CD4-positive, alpha-beta memory T cell (primary cell): ENCODE data around the gene SLC25A45. TPM values are rescaled to one million over a fixed set of nuclear protein-coding genes. Genes with fewer than 3 reads are reported as not detected.

ENCODE experiments used
- CTCF ChIA-PET: fragments of 350-600 bp; sonication (Branson Sonifier 250); formaldehyde crosslinking; loops from one replicate; lab custom pipeline; 2021; ENCODE audit warnings: inconsistent platforms; ENCODE audit not compliant: partially characterized antibody; lab: Charles Lee
- POLR2A ChIA-PET: fragments of 350-600 bp; sonication (Branson Sonifier 250); formaldehyde crosslinking; loops from one replicate; lab custom pipeline; 2021; ENCODE audit not compliant: partially characterized antibody; lab: Charles Lee
- DNase-seq, 5 donors: peaks; one replicate each; pipeline versions ENCODE4 v3.0.0 to v3.0.0-alpha.2; 2020 to 2022; ENCODE audit warnings: mixed read lengths in 1 of 5
- H3K27ac ChIP-seq: one replicate; pipeline ENCODE4 v1.7.0; 2013; ENCODE audit warnings: low read depth, low read length
- H3K27me3 ChIP-seq: 2 replicates; pipeline ENCODE4 v1.7.0; 2013; ENCODE audit warnings: mild to moderate bottlenecking, low read length, moderate library complexity; ENCODE audit not compliant: insufficient read depth
- H3K36me3 ChIP-seq: 2 replicates; pipeline ENCODE4 v1.7.0; 2013; ENCODE audit warnings: mild to moderate bottlenecking, low read length, moderate library complexity; ENCODE audit not compliant: insufficient read depth
- H3K4me1 ChIP-seq: 2 replicates; pipeline ENCODE4 v1.7.0; 2013; ENCODE audit warnings: mild to moderate bottlenecking, low read length, moderate library complexity; ENCODE audit not compliant: insufficient read depth
- H3K4me3 ChIP-seq, 2 donors: one replicate each; pipeline ENCODE4 v1.7.0; 2013; ENCODE audit warnings: low read length in 2 of 2, mild to moderate bottlenecking in 1 of 2
- H3K9me3 ChIP-seq, 2 donors: one replicate each; pipeline ENCODE4 v1.7.0; 2013; ENCODE audit warnings: low read length in 2 of 2, control low read depth in 1 of 2; ENCODE audit not compliant: control insufficient read depth in 1 of 2
- H3K27ac Mint-ChIP-seq, 7 donors: one replicate each; pipeline ENCODE4 v1.8.0; 2020 to 2021; ENCODE audit warnings: mixed read lengths in 7 of 7, mild to moderate bottlenecking in 6 of 7, inconsistent platforms in 3 of 7, moderate library complexity in 3 of 7
- H3K27me3 Mint-ChIP-seq, 2 donors: one replicate each; pipeline ENCODE4 v1.8.0; 2020 to 2021; ENCODE audit warnings: mixed read lengths in 2 of 2
- H3K36me3 Mint-ChIP-seq, 2 donors: one replicate each; pipeline ENCODE4 v1.8.0; 2020 to 2021; ENCODE audit warnings: mixed read lengths in 2 of 2, inconsistent platforms in 1 of 2, mild to moderate bottlenecking in 1 of 2
- H3K4me1 Mint-ChIP-seq, 4 donors: one replicate each; pipeline ENCODE4 v1.8.0; 2020 to 2021; ENCODE audit warnings: mixed read lengths in 4 of 4, mild to moderate bottlenecking in 1 of 4
- H3K4me3 Mint-ChIP-seq, 8 donors: one replicate each; pipeline ENCODE4 v1.8.0; 2020 to 2021; ENCODE audit warnings: mixed read lengths in 8 of 8, mild to moderate bottlenecking in 7 of 8, moderate library complexity in 6 of 8, inconsistent platforms in 3 of 8
- H3K9me3 Mint-ChIP-seq, 8 donors: one replicate each; pipeline ENCODE4 v1.8.0; 2020 to 2021; ENCODE audit warnings: mixed read lengths in 8 of 8, mild to moderate bottlenecking in 5 of 8, inconsistent platforms in 3 of 8, moderate library complexity in 1 of 8
- intact Hi-C: fragments of 100-400 bp; cut with micrococcal nuclease; formaldehyde crosslinking; loops from one replicate; pipeline ENCODE4 v1.15.1; 2023
- polyA plus RNA-seq, 2 donors: library from polyadenylated mRNA; unstranded; fragments of 300-500 nt; fragmentation: Illumina TruSeq; gene quantifications; one replicate each; pipeline ENCODE4 v1.2.3, GENCODE V29; 2021
- total RNA-seq, 2 experiments: library from RNA; stranded (reverse); gene quantifications; one replicate each; pipeline ENCODE4 v1.2.3, GENCODE V29; 2021

Gene SLC25A45
- total and polyA plus RNA-seq, 4 experiments from 2014 or later, result 7.2 to 24.2 (median 16.0) TPM

DNA sequence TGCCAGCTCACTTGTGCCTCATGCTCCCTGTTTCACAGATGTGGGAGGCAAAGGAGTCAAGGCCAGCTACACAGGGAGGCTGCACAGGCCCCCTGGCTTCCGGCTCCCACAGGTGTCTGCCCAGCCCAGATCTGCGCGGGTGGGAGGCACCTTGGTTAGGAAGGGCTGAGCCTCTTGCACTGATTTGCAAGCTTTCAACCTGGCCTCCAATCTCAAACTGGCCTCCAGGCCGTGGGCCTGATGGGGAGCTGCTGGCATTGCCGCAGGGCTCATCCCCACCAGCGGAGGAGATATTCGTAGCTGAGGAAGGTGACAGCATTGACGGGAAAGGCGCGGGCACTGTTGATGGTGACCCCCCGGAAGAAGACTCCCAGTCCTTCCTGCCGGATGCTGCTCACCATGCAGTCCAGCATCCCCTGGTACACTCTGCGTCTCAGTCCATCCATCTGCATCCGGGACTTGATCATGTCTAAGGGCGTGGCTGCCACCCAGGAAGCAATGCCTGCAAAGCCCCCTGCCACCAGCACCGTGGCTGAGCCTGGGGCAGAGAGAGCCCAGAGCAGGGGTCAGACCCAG lies 6.2 kb downstream of the SLC25A45 start:
- Histone ChIP-seq H3K27me3 (no peaks in the 10 kb centered on the region), H3K4me1 (peaks cover 7% of the 10 kb centered on the region), H3K36me3 (peaks cover 6% of the 10 kb centered on the region), H3K4me3 (no peak overlapping the region), H3K27ac (no peak overlapping the region), H3K9me3 (no peaks in the 10 kb centered on the region)
- Mint-ChIP-seq H3K27me3 (no peaks in the 10 kb centered on the region), H3K4me1 (peaks cover 0 to 11% (median 2%) of the 10 kb centered on the region in 4 donors), H3K4me3 (no peak overlapping the region), H3K36me3 (peaks cover 0 to 7% of the 10 kb centered on the region in 2 donors), H3K27ac (no peak overlapping the region), H3K9me3 (no peaks in the 10 kb centered on the region)
- no peak for DNase-seq
- ChIA-PET CTCF (no interaction called here), POLR2A (interaction anchor here (1.1 to 4.6 kb wide), 4 partner anchors 9 to 130 kb away, joined by 3 to 23 read pairs (median 6); partner anchors contain the start of gene MALAT1)
- intact Hi-C loops, result no loop called here

DNA sequence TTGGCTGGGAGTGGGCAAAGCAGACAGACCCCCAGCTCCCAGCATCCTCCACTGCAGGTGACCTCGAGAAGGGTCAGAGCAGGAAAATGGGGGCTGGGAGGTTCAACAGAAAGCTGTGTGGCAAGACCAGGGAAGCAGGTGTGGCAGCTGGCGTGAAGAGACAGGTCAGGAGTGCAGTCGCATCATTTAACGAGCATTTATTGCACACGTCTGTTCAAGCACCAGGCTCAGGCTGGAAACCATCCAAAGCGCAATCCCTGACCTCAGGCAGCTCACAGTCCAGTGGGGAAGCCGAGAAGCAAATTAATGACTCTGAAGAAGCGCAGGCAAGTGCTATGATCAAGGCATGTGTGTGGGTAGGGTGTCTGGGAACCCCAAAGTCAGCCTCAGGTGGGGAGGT lies 7.4 kb downstream of the SLC25A45 start:
- Mint-ChIP-seq H3K27me3 (no peaks in the 10 kb centered on the region), H3K4me3 (no peak overlapping the region), H3K9me3 (no peaks in the 10 kb centered on the region), H3K4me1 (peaks cover 0 to 1% (median under 1%) of the 10 kb centered on the region in 4 donors), H3K36me3 (peaks cover 0 to 7% of the 10 kb centered on the region in 2 donors), H3K27ac (no peak overlapping the region)
- no peak for DNase-seq
- CTCF ChIA-PET, result no interaction called here
- Histone ChIP-seq H3K9me3 (no peaks in the 10 kb centered on the region), H3K36me3 (peaks cover 4% of the 10 kb centered on the region), H3K27me3 (no peaks in the 10 kb centered on the region), H3K4me3 (no peak overlapping the region), H3K27ac (no peak overlapping the region), H3K4me1 (no peaks in the 10 kb centered on the region)
- intact Hi-C loops, result no loop called here
- POLR2A ChIA-PET, result interaction anchor here (1.3 to 4.6 kb wide), 4 partner anchors 10 to 132 kb away, joined by 4 to 23 read pairs (median 6); partner anchors contain the start of gene MALAT1

DNA sequence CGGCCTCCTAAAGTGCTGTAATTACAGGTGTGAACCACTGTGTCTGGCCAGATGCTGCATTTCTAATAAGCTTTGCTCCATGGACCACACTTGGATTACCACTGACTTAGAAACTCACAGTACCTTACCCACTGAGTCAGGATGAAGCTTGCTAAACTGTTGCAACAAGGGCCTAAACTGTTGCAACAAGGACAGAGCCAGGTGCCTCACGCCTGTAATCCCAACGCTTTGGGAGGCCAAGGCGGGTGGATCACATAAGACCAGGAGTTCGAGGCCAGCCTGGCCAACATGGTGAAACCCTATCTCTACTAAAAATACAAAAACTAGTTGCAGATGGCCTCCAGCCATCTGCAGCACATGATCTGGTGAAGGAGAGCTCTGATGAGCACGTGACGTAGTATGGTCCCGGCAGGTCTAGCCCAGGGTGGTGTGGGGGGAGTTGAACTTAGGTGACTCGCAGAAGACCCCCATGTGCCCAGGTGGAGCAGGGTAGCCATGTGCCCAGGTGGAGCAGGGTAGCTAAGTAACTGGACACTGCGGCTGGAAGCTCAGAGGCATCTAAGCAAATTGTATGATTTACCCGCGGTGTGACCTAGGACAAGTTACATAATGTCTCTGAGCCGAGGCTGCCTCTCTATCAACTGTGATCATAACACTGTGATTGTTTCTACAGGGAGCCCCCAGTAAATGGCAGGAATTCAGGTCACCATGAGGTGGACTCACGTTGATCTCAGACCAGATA lies 8.4 kb downstream of the SLC25A45 start:
- Histone ChIP-seq H3K36me3 (no peaks in the 10 kb centered on the region), H3K9me3 (no peaks in the 10 kb centered on the region), H3K27me3 (no peaks in the 10 kb centered on the region), H3K4me3 (no peak overlapping the region), H3K4me1 (no peaks in the 10 kb centered on the region), H3K27ac (no peak overlapping the region)
- ChIA-PET POLR2A (interaction anchor here (0.9 to 4.6 kb wide), 5 partner anchors 9 to 133 kb away, joined by 3 to 23 read pairs (median 4); partner anchors contain the start of gene MALAT1), CTCF (interaction anchor here (1.3 kb wide), 1 partner anchor 42 kb away, joined by 4 read pairs; no protein-coding TSS in a partner anchor)
- Mint-ChIP-seq H3K36me3 (peaks cover 0 to 6% of the 10 kb centered on the region in 2 donors), H3K9me3 (no peaks in the 10 kb centered on the region), H3K27ac (peak overlapping the region in 3 of 7 donors; percentile 35 to 66 (median 60)), H3K27me3 (no peaks in the 10 kb centered on the region), H3K4me3 (no peak overlapping the region), H3K4me1 (no peaks in the 10 kb centered on the region)
- intact Hi-C loops, result no loop called here
- no peak for DNase-seq

DNA sequence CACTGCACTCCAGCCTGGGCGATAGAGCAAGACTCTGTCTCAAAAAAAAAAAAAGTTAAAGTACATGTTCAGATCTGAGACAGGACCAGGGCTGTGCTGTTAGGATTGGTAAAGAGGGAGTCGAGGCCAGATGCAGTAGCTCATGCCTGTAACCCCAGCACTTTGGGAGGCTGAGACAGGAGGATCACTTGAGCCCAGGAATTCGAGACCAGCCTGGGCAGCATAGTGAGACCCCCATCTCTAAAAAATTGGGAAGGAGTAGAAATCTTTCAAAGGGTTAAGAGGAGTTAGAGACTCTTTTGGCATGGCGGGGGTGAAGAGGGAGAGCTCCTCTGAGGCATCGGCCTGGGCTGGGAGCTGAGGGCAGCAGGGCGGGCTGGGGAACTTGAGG lies 11.8 kb downstream of the SLC25A45 start:
- no peaks in the 10 kb centered on the region for H3K27me3 ChIP-seq
- H3K36me3 ChIP-seq, result no peaks in the 10 kb centered on the region
- H3K9me3 ChIP-seq, result no peaks in the 10 kb centered on the region
- ChIA-PET POLR2A (interaction anchor here (0.6 to 2.5 kb wide), 6 partner anchors 9 to 294 kb away, joined by 3 to 9 read pairs (median 4); no protein-coding TSS in a partner anchor), CTCF (interaction anchor here (0.9 to 2.8 kb wide), 3 partner anchors 10 to 12 kb away, joined by 3 to 14 read pairs (median 3); no protein-coding TSS in a partner anchor)
- no peak for DNase-seq
- H3K36me3 Mint-ChIP-seq, result no peaks in the 10 kb centered on the region
- no peaks in the 10 kb centered on the region for H3K27me3 Mint-ChIP-seq
- no peak overlapping the region for H3K27ac ChIP-seq
- no peak overlapping the region for H3K4me3 Mint-ChIP-seq
- intact Hi-C loops, result no loop called here
- no peaks in the 10 kb centered on the region for H3K4me1 ChIP-seq
- peaks cover 0 to 2% (median 0%) of the 10 kb centered on the region in 4 donors for H3K4me1 Mint-ChIP-seq
- peak overlapping the region in 2 of 7 donors; percentile 29 to 46 for H3K27ac Mint-ChIP-seq
- no peaks in the 10 kb centered on the region for H3K9me3 Mint-ChIP-seq
- H3K4me3 ChIP-seq, result no peak overlapping the region

DNA sequence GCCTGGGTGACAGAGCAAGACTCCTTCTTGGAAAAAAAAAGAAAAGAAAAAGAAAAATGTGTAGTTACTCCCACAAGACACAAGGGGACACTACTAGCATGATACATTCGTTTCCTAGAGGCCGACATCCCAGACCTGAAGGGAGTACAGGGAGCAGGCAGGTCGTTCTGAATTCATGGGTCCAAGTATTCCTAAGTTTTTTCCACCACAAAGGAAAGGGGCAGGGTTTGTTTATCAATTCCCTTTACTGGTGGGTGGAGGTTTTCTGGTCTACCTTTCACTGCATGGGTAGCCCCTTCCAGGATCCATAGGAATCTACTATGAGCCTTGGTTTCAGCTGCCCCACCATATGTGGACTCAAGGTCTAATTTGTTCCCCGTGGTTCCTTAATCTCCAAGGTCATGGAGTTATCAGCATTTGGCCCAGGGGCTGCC lies 16.1 kb downstream of the SLC25A45 start:
- no peaks in the 10 kb centered on the region for H3K27me3 ChIP-seq
- POLR2A ChIA-PET, result interaction anchor here (1.3 to 2.8 kb wide), 5 partner anchors 58 to 144 kb away, joined by 4 to 12 read pairs (median 8); partner anchors contain the start of gene MALAT1
- no peak overlapping the region for H3K4me3 Mint-ChIP-seq

DNA sequence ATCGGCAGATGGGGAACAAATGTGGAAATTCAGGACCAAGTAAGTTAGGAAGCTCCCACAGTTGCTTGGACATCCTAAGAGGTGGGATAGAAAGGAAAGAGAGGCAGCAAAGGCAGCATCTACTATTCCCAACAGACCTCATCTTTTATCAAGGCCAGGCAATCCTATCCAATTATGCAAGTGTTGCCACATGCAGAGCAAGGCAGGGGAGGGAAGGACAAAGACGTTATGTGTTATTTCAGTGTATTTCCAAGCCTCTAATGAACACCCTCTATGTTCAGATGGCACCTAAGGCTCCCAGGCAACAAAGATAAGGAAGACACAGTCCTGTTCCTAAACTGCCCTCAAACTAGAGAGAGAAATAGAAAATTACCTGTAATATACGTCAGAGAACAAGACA lies 18.7 kb downstream of the SLC25A45 start:
- no peaks in the 10 kb centered on the region for H3K4me1 ChIP-seq
- H3K27me3 ChIP-seq, result no peaks in the 10 kb centered on the region
- no peaks in the 10 kb centered on the region for H3K36me3 ChIP-seq
- intact Hi-C loops, result no loop called here
- no peaks in the 10 kb centered on the region for H3K27me3 Mint-ChIP-seq
- H3K36me3 Mint-ChIP-seq, result no peaks in the 10 kb centered on the region
- no peak overlapping the region for H3K4me3 ChIP-seq
- ChIA-PET CTCF (no interaction called here), POLR2A (interaction anchor here (1.2 kb wide), 1 partner anchor 30 kb away, joined by 3 read pairs; the partner anchor contains the start of gene DPF2)
- peak overlapping the region in 2 of 7 donors; percentile 14 to 35 for H3K27ac Mint-ChIP-seq
- peaks cover 0 to 3% (median 1%) of the 10 kb centered on the region in 4 donors for H3K4me1 Mint-ChIP-seq
- no peak for DNase-seq
- no peak overlapping the region for H3K27ac ChIP-seq
- no peak overlapping the region for H3K4me3 Mint-ChIP-seq
- no peaks in the 10 kb centered on the region for H3K9me3 Mint-ChIP-seq
- H3K9me3 ChIP-seq, result no peaks in the 10 kb centered on the region

More for the DNA sequence above, 16.1 kb downstream of the SLC25A45 start:
- CTCF ChIA-PET, result interaction anchor here (1.0 to 3.2 kb wide), 3 partner anchors 98 to 143 kb away, joined by 3 to 17 read pairs (median 6); no protein-coding TSS in a partner anchor
- H3K36me3 Mint-ChIP-seq, result no peaks in the 10 kb centered on the region
- Histone ChIP-seq H3K4me3 (no peak overlapping the region), H3K9me3 (no peaks in the 10 kb centered on the region), H3K27ac (no peak overlapping the region), H3K36me3 (no peaks in the 10 kb centered on the region), H3K4me1 (no peaks in the 10 kb centered on the region)
- DNase-seq, result peak; percentile 59 to 69 (median 64)
- H3K4me1 Mint-ChIP-seq, result peaks cover 0 to 3% (median 1%) of the 10 kb centered on the region in 4 donors
- H3K27ac Mint-ChIP-seq, result no peak overlapping the region
- no peaks in the 10 kb centered on the region for H3K9me3 Mint-ChIP-seq
- H3K27me3 Mint-ChIP-seq, result no peaks in the 10 kb centered on the region
- intact Hi-C loops, result loop anchor here (1.0 to 5.0 kb wide), 5 partner anchors 16 to 221 kb away; partner anchors contain the start of gene SLC25A45

DNA sequence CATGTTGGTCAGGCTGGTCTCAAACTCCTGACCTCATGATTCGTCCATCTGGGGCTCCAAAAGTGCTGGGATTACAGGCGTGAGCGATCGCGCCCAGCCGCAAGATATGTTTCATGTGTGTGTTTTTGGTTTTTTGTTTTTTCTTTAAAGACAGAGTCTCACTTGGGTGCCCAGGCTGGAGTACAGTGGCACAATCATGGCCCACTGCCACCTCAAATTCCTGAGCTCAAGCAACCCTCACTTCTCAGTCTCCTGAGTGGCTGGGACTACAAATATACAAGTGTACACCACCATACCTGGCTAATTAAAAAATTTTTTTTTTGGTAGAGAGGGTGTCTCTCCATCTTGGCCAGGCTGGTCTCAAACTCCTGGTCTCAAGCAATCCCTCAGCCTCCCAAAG lies 19.5 kb downstream of the SLC25A45 start:
- no peak overlapping the region for H3K27ac ChIP-seq
- H3K27me3 Mint-ChIP-seq, result no peaks in the 10 kb centered on the region
- H3K36me3 Mint-ChIP-seq, result no peaks in the 10 kb centered on the region
- no peak overlapping the region for H3K4me3 Mint-ChIP-seq
- H3K9me3 Mint-ChIP-seq, result no peaks in the 10 kb centered on the region
- no peak overlapping the region for H3K4me3 ChIP-seq
- H3K4me1 ChIP-seq, result no peaks in the 10 kb centered on the region
- H3K9me3 ChIP-seq, result no peaks in the 10 kb centered on the region
- no peaks in the 10 kb centered on the region for H3K36me3 ChIP-seq
- ChIA-PET POLR2A (interaction anchor here (1.2 kb wide), 1 partner anchor 29 kb away, joined by 3 read pairs; the partner anchor contains the start of gene DPF2), CTCF (no interaction called here)
- intact Hi-C loops, result no loop called here
- no peak overlapping the region for H3K27ac Mint-ChIP-seq
- no peak for DNase-seq
- no peaks in the 10 kb centered on the region for H3K27me3 ChIP-seq
- peaks cover 0 to 3% (median 1%) of the 10 kb centered on the region in 4 donors for H3K4me1 Mint-ChIP-seq
